MM.1S (cell line): ENCODE measurements around the gene SNX25.

Experiments
- EZH2phosphoT487 ChIP-seq: fragments of 300-600 bp; sonication (generic); IDR thresholded peaks from 2 replicates; pipeline ENCODE4 v1.6.1; 2018; ENCODE audit warnings: antibody characterized with exemption, low read length
- TF ChIP-seq, protein P1 (sequence below): fragments of 300-600 bp; sonication (generic); IDR thresholded peaks from 2 replicates; pipeline ENCODE4 v1.5.1; 2016; ENCODE audit warnings: antibody characterized with exemption, low read length, mixed read lengths

DNA sequence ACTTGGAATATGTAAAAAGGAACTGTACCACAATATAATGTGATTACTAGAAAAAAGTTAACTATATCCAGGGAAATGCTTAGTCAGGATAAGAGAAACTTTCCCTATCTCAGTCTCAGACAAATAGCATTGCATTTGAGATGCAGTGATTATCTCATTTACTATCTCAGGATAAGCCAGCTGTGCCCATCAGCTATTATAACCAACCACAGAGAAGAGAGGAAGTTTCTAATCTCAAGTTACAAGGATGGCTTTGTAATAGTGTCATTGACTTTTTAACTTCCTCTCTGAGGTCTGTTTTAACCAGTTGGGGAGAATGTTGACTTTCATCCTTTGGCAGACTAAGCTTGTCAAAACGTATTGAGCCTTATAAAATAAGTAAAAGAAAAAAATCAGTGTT is 56.5 kb downstream of the SNX25 start:
- TF ChIP-seq, protein P1, sequence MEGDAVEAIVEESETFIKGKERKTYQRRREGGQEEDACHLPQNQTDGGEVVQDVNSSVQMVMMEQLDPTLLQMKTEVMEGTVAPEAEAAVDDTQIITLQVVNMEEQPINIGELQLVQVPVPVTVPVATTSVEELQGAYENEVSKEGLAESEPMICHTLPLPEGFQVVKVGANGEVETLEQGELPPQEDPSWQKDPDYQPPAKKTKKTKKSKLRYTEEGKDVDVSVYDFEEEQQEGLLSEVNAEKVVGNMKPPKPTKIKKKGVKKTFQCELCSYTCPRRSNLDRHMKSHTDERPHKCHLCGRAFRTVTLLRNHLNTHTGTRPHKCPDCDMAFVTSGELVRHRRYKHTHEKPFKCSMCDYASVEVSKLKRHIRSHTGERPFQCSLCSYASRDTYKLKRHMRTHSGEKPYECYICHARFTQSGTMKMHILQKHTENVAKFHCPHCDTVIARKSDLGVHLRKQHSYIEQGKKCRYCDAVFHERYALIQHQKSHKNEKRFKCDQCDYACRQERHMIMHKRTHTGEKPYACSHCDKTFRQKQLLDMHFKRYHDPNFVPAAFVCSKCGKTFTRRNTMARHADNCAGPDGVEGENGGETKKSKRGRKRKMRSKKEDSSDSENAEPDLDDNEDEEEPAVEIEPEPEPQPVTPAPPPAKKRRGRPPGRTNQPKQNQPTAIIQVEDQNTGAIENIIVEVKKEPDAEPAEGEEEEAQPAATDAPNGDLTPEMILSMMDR, result no peak
- no peak for TF ChIP-seq EZH2phosphoT487
